Mucosa of stomach (tissue), 1 donor: ENCODE results near the gene SLC35A3.

ENCODE experiments used
- H3K27me3 ChIP-seq: one replicate; pipeline ENCODE4 v1.7.0; 2013; ENCODE audit warnings: mild to moderate bottlenecking, low read length; ENCODE audit not compliant: control insufficient read depth, insufficient read depth
- H3K36me3 ChIP-seq: one replicate; pipeline ENCODE4 v1.7.0; 2013; ENCODE audit warnings: low read length; ENCODE audit not compliant: control insufficient read depth, insufficient read depth
- H3K4me1 ChIP-seq: one replicate; pipeline ENCODE4 v1.7.0; 2013; ENCODE audit warnings: mild to moderate bottlenecking, low read length; ENCODE audit not compliant: control insufficient read depth, insufficient read depth
- H3K4me3 ChIP-seq: one replicate; pipeline ENCODE4 v1.7.0; 2013; ENCODE audit warnings: low read length
- H3K9ac ChIP-seq: one replicate; pipeline ENCODE4 v1.7.0; 2013; ENCODE audit warnings: mild to moderate bottlenecking, low read length, moderate library complexity
- H3K9me3 ChIP-seq: one replicate; pipeline ENCODE4 v1.7.0; 2013; ENCODE audit warnings: mild to moderate bottlenecking, low read length, moderate library complexity; ENCODE audit not compliant: control insufficient read depth
- donor health status: Pancreatic carcinoma.

SLC35A3 gene

GRCh38 chr1:100070201-100070939 lies 100.6 kb downstream of the SLC35A3 start:
- no peak overlapping the region for H3K9ac ChIP-seq
- no peaks in the 10 kb centered on the region for H3K27me3 ChIP-seq
- H3K9me3 ChIP-seq: no peaks in the 10 kb centered on the region
- H3K4me1 ChIP-seq: no peaks in the 10 kb centered on the region
- H3K4me3 ChIP-seq: no peak overlapping the region
- peaks cover 3% of the 10 kb centered on the region for H3K36me3 ChIP-seq

- peaks cover 3% of the 10 kb centered on the region for H3K36me3 ChIP-seq
- no peaks in the 10 kb centered on the region for H3K27me3 ChIP-seq
- H3K9me3 ChIP-seq: no peaks in the 10 kb centered on the region
- H3K4me1 ChIP-seq: peaks cover 6% of the 10 kb centered on the region
- no peak overlapping the region for H3K9ac ChIP-seq
- no peak overlapping the region for H3K4me3 ChIP-seq
Observed at GRCh38 chr1:100073531-100073930, 103.7 kb downstream of the SLC35A3 start.

- H3K27me3 ChIP-seq: no peaks in the 10 kb centered on the region
- H3K9me3 ChIP-seq: no peaks in the 10 kb centered on the region
- H3K36me3 ChIP-seq: peaks cover 3% of the 10 kb centered on the region
- peaks cover 9% of the 10 kb centered on the region for H3K4me1 ChIP-seq
- no peak overlapping the region for H3K4me3 ChIP-seq
- no peak overlapping the region for H3K9ac ChIP-seq
Observed at GRCh38 chr1:100074604-100075395, 105.0 kb downstream of the SLC35A3 start.

- Histone ChIP-seq H3K9ac (no peak overlapping the region), H3K4me3 (no peak overlapping the region), H3K27me3 (no peaks in the 10 kb centered on the region), H3K9me3 (no peaks in the 10 kb centered on the region), H3K4me1 (peaks cover 14% of the 10 kb centered on the region), H3K36me3 (peaks cover 3% of the 10 kb centered on the region)
Observed at GRCh38 chr1:100075773-100076172, 106.0 kb downstream of the SLC35A3 start.

GRCh38 chr1:100076319-100076718 lies 106.5 kb downstream of the SLC35A3 start:
- no peak overlapping the region for H3K4me3 ChIP-seq
- H3K9me3 ChIP-seq: no peaks in the 10 kb centered on the region
- no peak overlapping the region for H3K9ac ChIP-seq
- H3K27me3 ChIP-seq: no peaks in the 10 kb centered on the region
- H3K36me3 ChIP-seq: peaks cover 3% of the 10 kb centered on the region
- peaks cover 14% of the 10 kb centered on the region for H3K4me1 ChIP-seq

- peaks cover 14% of the 10 kb centered on the region for H3K4me1 ChIP-seq
- H3K36me3 ChIP-seq: peaks cover 2% of the 10 kb centered on the region
- H3K9me3 ChIP-seq: no peaks in the 10 kb centered on the region
- no peak overlapping the region for H3K9ac ChIP-seq
- H3K4me3 ChIP-seq: no peak overlapping the region
- no peaks in the 10 kb centered on the region for H3K27me3 ChIP-seq
Observed at GRCh38 chr1:100076744-100077143, 106.9 kb downstream of the SLC35A3 start.

GRCh38 chr1:100077531-100077930 lies 107.7 kb downstream of the SLC35A3 start:
- H3K36me3 ChIP-seq: no peaks in the 10 kb centered on the region
- H3K9me3 ChIP-seq: no peaks in the 10 kb centered on the region
- peaks cover 14% of the 10 kb centered on the region for H3K4me1 ChIP-seq
- H3K27me3 ChIP-seq: no peaks in the 10 kb centered on the region
- no peak overlapping the region for H3K4me3 ChIP-seq
- H3K9ac ChIP-seq: no peak overlapping the region

- no peaks in the 10 kb centered on the region for H3K27me3 ChIP-seq
- no peaks in the 10 kb centered on the region for H3K9me3 ChIP-seq
- H3K4me1 ChIP-seq: peaks cover 14% of the 10 kb centered on the region
- no peaks in the 10 kb centered on the region for H3K36me3 ChIP-seq
- no peak overlapping the region for H3K9ac ChIP-seq
- H3K4me3 ChIP-seq: no peak overlapping the region
Observed at GRCh38 chr1:100080331-100080730, 110.5 kb downstream of the SLC35A3 start.
